Measurements from ENCODE around the gene ICAM5.

The ICAM5 gene

GRCh38 chr19:10320602-10321416 is 31.1 kb downstream of the ICAM5 start:
- no peak for DNase-seq (ENCODE audit: low spot score)
- TF ChIP-seq, protein P1, sequence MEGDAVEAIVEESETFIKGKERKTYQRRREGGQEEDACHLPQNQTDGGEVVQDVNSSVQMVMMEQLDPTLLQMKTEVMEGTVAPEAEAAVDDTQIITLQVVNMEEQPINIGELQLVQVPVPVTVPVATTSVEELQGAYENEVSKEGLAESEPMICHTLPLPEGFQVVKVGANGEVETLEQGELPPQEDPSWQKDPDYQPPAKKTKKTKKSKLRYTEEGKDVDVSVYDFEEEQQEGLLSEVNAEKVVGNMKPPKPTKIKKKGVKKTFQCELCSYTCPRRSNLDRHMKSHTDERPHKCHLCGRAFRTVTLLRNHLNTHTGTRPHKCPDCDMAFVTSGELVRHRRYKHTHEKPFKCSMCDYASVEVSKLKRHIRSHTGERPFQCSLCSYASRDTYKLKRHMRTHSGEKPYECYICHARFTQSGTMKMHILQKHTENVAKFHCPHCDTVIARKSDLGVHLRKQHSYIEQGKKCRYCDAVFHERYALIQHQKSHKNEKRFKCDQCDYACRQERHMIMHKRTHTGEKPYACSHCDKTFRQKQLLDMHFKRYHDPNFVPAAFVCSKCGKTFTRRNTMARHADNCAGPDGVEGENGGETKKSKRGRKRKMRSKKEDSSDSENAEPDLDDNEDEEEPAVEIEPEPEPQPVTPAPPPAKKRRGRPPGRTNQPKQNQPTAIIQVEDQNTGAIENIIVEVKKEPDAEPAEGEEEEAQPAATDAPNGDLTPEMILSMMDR (IDR thresholded peaks at IDR 0.05; ENCODE audit: extremely low read depth, missing control alignments), result no peak

GRCh38 chr19:10321417-10321797 is 31.7 kb downstream of the ICAM5 start:
- TF ChIP-seq, protein P1 (IDR thresholded peaks at IDR 0.05; ENCODE audit: extremely low read depth, missing control alignments), result no peak
- no peak for DNase-seq (ENCODE audit: low spot score)

DNA sequence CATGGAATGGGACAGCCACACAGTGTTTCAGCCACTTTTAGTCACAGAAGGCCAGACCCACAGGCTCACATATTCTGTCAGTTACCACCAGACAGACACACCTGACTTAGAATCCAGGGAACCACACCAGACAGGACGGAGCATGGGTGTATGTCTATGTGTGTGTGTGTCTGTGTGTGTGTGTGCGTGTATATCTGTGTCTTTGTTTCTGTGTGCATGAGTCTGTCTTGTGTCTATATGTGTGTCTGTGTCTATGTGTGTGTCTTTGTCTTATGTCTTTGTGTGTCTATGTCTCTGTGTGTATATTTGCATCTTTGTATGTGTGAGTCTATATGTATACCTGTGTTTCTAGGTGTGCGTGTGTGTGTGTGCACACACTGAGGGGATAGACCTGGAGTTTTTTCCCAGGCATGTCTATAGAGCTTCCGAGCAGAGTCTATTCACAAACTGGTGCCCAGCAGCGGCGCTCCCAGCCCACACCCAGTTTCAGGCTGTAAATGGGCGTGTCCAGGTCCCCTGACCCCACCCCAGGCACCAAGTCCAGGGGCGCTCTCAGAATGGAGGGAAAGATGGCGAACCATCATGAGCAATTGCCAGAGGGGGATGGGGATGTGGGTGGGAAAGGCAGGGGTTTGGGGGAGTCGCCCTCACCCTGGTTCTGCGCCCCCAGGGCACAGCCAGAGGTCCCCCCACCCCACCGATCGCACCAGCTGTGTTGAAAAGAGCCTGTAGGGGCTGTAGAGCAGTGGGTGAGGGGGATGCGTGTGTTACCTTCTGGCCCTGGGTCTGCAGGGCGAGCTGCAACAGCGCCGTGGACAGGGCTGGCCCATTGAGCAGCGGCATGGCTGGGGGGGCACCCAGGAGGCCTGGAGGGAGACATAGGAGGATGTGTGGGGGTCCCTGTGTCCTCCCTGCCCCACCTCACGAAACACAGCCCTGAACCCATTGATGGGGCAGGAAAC is 32.4 kb downstream of the ICAM5 start:
- DNase-seq (ENCODE audit: low spot score), result no peak
- TF ChIP-seq, protein P1 (IDR thresholded peaks at IDR 0.05; ENCODE audit: extremely low read depth, missing control alignments), result no peak

- TF ChIP-seq, protein P1 (IDR thresholded peaks at IDR 0.05; ENCODE audit: extremely low read depth, missing control alignments), result no peak
Measured at GRCh38 chr19:10325732-10326131, 36.0 kb downstream of the ICAM5 start.

GRCh38 chr19:10327793-10328192 is 38.0 kb downstream of the ICAM5 start:
- no peak for DNase-seq (ENCODE audit: low spot score)
- TF ChIP-seq, protein P1 (IDR thresholded peaks at IDR 0.05; ENCODE audit: extremely low read depth, missing control alignments), result no peak

More at GRCh38 chr19:10325732-10326131, 36.0 kb downstream of the ICAM5 start:
- DNase-seq (ENCODE audit: low spot score), result no peak

- no peak for DNase-seq (ENCODE audit: low spot score)
- TF ChIP-seq, protein P1 (IDR thresholded peaks at IDR 0.05; ENCODE audit: extremely low read depth, missing control alignments), result no peak
Measured at GRCh38 chr19:10328558-10329429, 39.0 kb downstream of the ICAM5 start.

Data from GM20000 (cell line).